Activated T-helper 2 cell treated with anti-CD3 and anti-CD28 coated beads, Interferon-gamma antibody, Interleukin-2, Interleukin-4, amounts not matched to agents 10 μg/mL and 5 μg/mL and 100 μg/mL, durations not matched to agents 14 hours and 24 hours and 36 hours (primary cell): ENCODE data around the gene B3GALT5. TPM values are rescaled to one million over a fixed set of nuclear protein-coding genes. Genes with fewer than 3 reads are reported as not detected.

Experiments
- DNase-seq: peaks from one replicate; pipeline ENCODE4 v3.0.0; 2021; ENCODE audit warnings: low spot score
- H3K27ac Mint-ChIP-seq: one replicate; pipeline ENCODE4 v1.8.0; 2021; ENCODE audit warnings: mixed read lengths
- H3K27me3 Mint-ChIP-seq: one replicate; pipeline ENCODE4 v1.8.0; 2021; ENCODE audit warnings: low read depth, mixed read lengths
- H3K36me3 Mint-ChIP-seq: one replicate; pipeline ENCODE4 v1.8.0; 2021; ENCODE audit warnings: low read depth, mixed read lengths
- H3K4me1 Mint-ChIP-seq: one replicate; pipeline ENCODE4 v1.8.0; 2021; ENCODE audit warnings: low read depth, mixed read lengths
- H3K4me3 Mint-ChIP-seq: one replicate; pipeline ENCODE4 v1.8.0; 2021; ENCODE audit warnings: low read depth, mild to moderate bottlenecking, moderate library complexity, mixed read lengths
- H3K9me3 Mint-ChIP-seq: one replicate; pipeline ENCODE4 v1.8.0; 2021; ENCODE audit warnings: mixed read lengths
- intact Hi-C: fragments of 100-400 bp; cut with micrococcal nuclease; formaldehyde crosslinking; loops from one replicate; pipeline ENCODE4 v1.15.1; 2023
- total RNA-seq: library from RNA; stranded (reverse); gene quantifications from 2 replicates; pipeline ENCODE4 v1.2.3, GENCODE V29; 2022

The B3GALT5 gene
- total RNA-seq, 1 donor from 2014 or later: not detected

GRCh38 chr21:39641827-39642450 is 29.2 kb downstream of the B3GALT5 start:
- H3K4me1 Mint-ChIP-seq: no peaks in the 10 kb centered on the region
- DNase-seq: no peak
- H3K4me3 Mint-ChIP-seq: no peak overlapping the region
- H3K27ac Mint-ChIP-seq: no peak overlapping the region
- H3K27me3 Mint-ChIP-seq: no peaks in the 10 kb centered on the region
- H3K9me3 Mint-ChIP-seq: no peaks in the 10 kb centered on the region
- intact Hi-C loops: no loop called here
- no peaks in the 10 kb centered on the region for H3K36me3 Mint-ChIP-seq

- Mint-ChIP-seq H3K27me3 (no peaks in the 10 kb centered on the region), H3K27ac (no peak overlapping the region), H3K4me1 (no peaks in the 10 kb centered on the region), H3K4me3 (no peak overlapping the region), H3K36me3 (no peaks in the 10 kb centered on the region), H3K9me3 (no peaks in the 10 kb centered on the region)
- intact Hi-C loops: no loop called here
- DNase-seq: no peak
Measured at GRCh38 chr21:39644062-39644560, 31.4 kb downstream of the B3GALT5 start.

- Mint-ChIP-seq H3K27me3 (no peaks in the 10 kb centered on the region), H3K9me3 (no peaks in the 10 kb centered on the region), H3K4me3 (no peak overlapping the region), H3K36me3 (no peaks in the 10 kb centered on the region), H3K27ac (no peak overlapping the region), H3K4me1 (no peaks in the 10 kb centered on the region)
- intact Hi-C loops: no loop called here
- no peak for DNase-seq
Measured at GRCh38 chr21:39645331-39645730, 32.6 kb downstream of the B3GALT5 start.

- DNase-seq: no peak
- Mint-ChIP-seq H3K4me1 (no peaks in the 10 kb centered on the region), H3K27ac (no peak overlapping the region), H3K4me3 (no peak overlapping the region), H3K36me3 (no peaks in the 10 kb centered on the region), H3K27me3 (no peaks in the 10 kb centered on the region), H3K9me3 (peaks cover 4% of the 10 kb centered on the region)
- intact Hi-C loops: no loop called here
Measured at GRCh38 chr21:39647476-39647875, 34.7 kb downstream of the B3GALT5 start.

- Mint-ChIP-seq H3K4me3 (no peak overlapping the region), H3K9me3 (peaks cover 10% of the 10 kb centered on the region), H3K27me3 (no peaks in the 10 kb centered on the region), H3K36me3 (no peaks in the 10 kb centered on the region), H3K4me1 (no peaks in the 10 kb centered on the region), H3K27ac (no peak overlapping the region)
- DNase-seq: no peak
- intact Hi-C loops: no loop called here
Measured at GRCh38 chr21:39648879-39649278, 36.1 kb downstream of the B3GALT5 start.

GRCh38 chr21:39649526-39649925 is 36.8 kb downstream of the B3GALT5 start:
- Mint-ChIP-seq H3K36me3 (no peaks in the 10 kb centered on the region), H3K27me3 (no peaks in the 10 kb centered on the region), H3K9me3 (peaks cover 11% of the 10 kb centered on the region), H3K4me1 (no peaks in the 10 kb centered on the region), H3K4me3 (no peak overlapping the region), H3K27ac (no peak overlapping the region)
- DNase-seq: no peak
- intact Hi-C loops: no loop called here

GRCh38 chr21:39650306-39650705 is 37.6 kb downstream of the B3GALT5 start:
- Mint-ChIP-seq H3K27ac (no peak overlapping the region), H3K27me3 (no peaks in the 10 kb centered on the region), H3K9me3 (peaks cover 11% of the 10 kb centered on the region), H3K36me3 (no peaks in the 10 kb centered on the region), H3K4me1 (no peaks in the 10 kb centered on the region), H3K4me3 (no peak overlapping the region)
- intact Hi-C loops: no loop called here
- DNase-seq: no peak

GRCh38 chr21:39650801-39651200 is 38.1 kb downstream of the B3GALT5 start:
- H3K36me3 Mint-ChIP-seq: no peaks in the 10 kb centered on the region
- peaks cover 11% of the 10 kb centered on the region for H3K9me3 Mint-ChIP-seq
- H3K27me3 Mint-ChIP-seq: no peaks in the 10 kb centered on the region
- intact Hi-C loops: no loop called here
- DNase-seq: no peak
- no peak overlapping the region for H3K27ac Mint-ChIP-seq
- H3K4me1 Mint-ChIP-seq: no peaks in the 10 kb centered on the region
- no peak overlapping the region for H3K4me3 Mint-ChIP-seq

GRCh38 chr21:39651206-39651605 is 38.5 kb downstream of the B3GALT5 start:
- no peak for DNase-seq
- no peaks in the 10 kb centered on the region for H3K36me3 Mint-ChIP-seq
- H3K9me3 Mint-ChIP-seq: peaks cover 11% of the 10 kb centered on the region
- intact Hi-C loops: no loop called here
- H3K4me3 Mint-ChIP-seq: no peak overlapping the region
- no peak overlapping the region for H3K27ac Mint-ChIP-seq
- no peaks in the 10 kb centered on the region for H3K27me3 Mint-ChIP-seq
- no peaks in the 10 kb centered on the region for H3K4me1 Mint-ChIP-seq

- H3K27me3 Mint-ChIP-seq: peaks cover 5% of the 10 kb centered on the region
- H3K36me3 Mint-ChIP-seq: no peaks in the 10 kb centered on the region
- no peak overlapping the region for H3K27ac Mint-ChIP-seq
- intact Hi-C loops: no loop called here
- no peak for DNase-seq
- no peaks in the 10 kb centered on the region for H3K4me1 Mint-ChIP-seq
- H3K9me3 Mint-ChIP-seq: peaks cover 11% of the 10 kb centered on the region
- H3K4me3 Mint-ChIP-seq: no peak overlapping the region
Measured at GRCh38 chr21:39654951-39655350, 42.2 kb downstream of the B3GALT5 start.

GRCh38 chr21:39655589-39655988 is 42.8 kb downstream of the B3GALT5 start:
- no peak for DNase-seq
- H3K4me3 Mint-ChIP-seq: no peak overlapping the region
- intact Hi-C loops: no loop called here
- peaks cover 11% of the 10 kb centered on the region for H3K9me3 Mint-ChIP-seq
- H3K36me3 Mint-ChIP-seq: no peaks in the 10 kb centered on the region
- H3K27ac Mint-ChIP-seq: no peak overlapping the region
- H3K4me1 Mint-ChIP-seq: no peaks in the 10 kb centered on the region
- peaks cover 5% of the 10 kb centered on the region for H3K27me3 Mint-ChIP-seq

GRCh38 chr21:39656209-39656608 is 43.5 kb downstream of the B3GALT5 start:
- intact Hi-C loops: no loop called here
- Mint-ChIP-seq H3K27me3 (peaks cover 5% of the 10 kb centered on the region), H3K36me3 (no peaks in the 10 kb centered on the region), H3K9me3 (peaks cover 11% of the 10 kb centered on the region), H3K4me1 (no peaks in the 10 kb centered on the region), H3K4me3 (no peak overlapping the region), H3K27ac (no peak overlapping the region)
- no peak for DNase-seq

GRCh38 chr21:39657091-39657689 is 44.5 kb downstream of the B3GALT5 start:
- no peak for DNase-seq
- intact Hi-C loops: no loop called here
- H3K4me1 Mint-ChIP-seq: no peaks in the 10 kb centered on the region
- no peak overlapping the region for H3K4me3 Mint-ChIP-seq
- H3K27ac Mint-ChIP-seq: no peak overlapping the region
- H3K27me3 Mint-ChIP-seq: peaks cover 5% of the 10 kb centered on the region
- H3K9me3 Mint-ChIP-seq: peaks cover 7% of the 10 kb centered on the region
- no peaks in the 10 kb centered on the region for H3K36me3 Mint-ChIP-seq
